HG03095 (cell line): ENCODE measurements around the gene ERFL.

Source experiments
- ATAC-seq: cut with Tn5 transposase; IDR thresholded peaks from one replicate; pipeline ENCODE4 v1.9.1; 2021; ENCODE audit warnings: moderate library complexity; ENCODE audit not compliant: unreplicated experiment

The ERFL gene

DNA sequence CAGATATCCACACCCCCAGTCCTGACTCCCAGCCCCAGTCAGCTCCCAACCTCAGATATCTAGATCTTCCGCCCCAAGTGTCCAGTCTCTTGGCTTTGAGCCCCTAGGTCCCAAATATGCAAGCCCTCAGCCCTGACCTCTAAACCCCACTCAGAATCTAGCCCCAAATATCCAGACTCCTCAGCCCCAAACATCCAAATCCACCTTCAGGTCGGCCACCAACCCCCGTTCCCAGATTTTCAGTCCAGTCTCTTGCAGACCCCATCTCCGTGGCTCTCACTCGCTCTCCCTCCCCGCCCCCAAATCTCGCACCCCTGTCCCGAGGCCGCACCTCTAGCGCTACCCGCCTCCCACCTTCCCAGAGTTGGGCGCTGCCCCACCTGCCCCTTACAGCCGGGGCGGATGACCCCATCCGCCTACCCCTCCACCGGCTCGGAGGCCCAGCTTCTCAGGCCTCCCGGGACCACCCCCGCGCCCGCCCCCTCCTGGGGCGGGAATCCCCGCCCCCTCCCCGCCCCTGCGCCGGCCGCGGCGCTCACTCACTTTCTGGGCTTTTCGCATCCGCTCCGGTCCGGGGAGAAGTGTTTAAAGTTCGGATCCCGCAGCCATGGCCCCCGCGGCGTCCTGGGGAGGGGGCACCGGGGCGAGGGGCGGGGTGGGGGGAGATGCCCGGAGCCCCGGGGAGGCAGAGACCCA is 604 bp downstream of the ERFL start:
- no peak for ATAC-seq

- ATAC-seq, result no peak
Observed at GRCh38 chr19:41926763-41927496, 1.3 kb downstream of the ERFL start.

- ATAC-seq, result no peak
Observed at GRCh38 chr19:41926028-41926762, 2.1 kb downstream of the ERFL start.

GRCh38 chr19:41925208-41926003 is 2.8 kb downstream of the ERFL start:
- ATAC-seq, result no peak

GRCh38 chr19:41924151-41925145 is 3.8 kb downstream of the ERFL start:
- no peak for ATAC-seq

DNA sequence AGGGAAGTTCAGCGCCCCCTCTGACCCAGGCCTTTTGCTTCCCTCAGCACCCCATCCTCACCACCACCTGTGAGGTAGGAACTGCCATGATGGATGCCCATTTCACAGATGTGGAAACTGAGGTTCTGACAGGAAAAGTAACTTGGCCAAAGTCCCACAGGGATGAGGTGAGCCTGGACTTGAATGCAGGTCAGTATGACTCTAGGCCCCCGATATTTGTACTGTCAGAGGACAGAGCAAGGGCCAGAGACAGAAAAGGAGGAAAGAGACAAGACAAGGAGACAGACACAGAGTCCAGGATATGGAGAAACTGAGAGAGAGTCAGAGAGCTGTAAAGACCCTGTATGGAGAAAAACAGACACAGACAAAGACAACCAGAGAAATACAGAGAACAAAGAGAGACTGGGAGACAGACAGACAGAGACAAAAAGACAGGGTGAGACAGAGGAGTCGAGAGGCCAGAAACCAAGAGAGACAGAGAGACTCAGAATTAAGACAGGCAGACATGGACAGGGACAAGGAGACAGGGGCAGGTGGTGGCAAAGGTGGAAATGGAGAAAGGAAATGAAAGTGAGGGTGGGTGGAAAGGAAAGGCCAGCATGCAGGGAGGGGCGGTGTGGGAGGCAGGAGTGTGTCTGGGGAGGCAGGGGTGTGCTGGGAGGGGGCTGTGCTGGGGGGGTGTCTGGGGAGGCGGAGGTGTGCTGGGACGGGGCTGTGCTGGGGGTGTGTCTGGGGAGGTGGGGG is 5.0 kb downstream of the ERFL start:
- no peak for ATAC-seq

DNA sequence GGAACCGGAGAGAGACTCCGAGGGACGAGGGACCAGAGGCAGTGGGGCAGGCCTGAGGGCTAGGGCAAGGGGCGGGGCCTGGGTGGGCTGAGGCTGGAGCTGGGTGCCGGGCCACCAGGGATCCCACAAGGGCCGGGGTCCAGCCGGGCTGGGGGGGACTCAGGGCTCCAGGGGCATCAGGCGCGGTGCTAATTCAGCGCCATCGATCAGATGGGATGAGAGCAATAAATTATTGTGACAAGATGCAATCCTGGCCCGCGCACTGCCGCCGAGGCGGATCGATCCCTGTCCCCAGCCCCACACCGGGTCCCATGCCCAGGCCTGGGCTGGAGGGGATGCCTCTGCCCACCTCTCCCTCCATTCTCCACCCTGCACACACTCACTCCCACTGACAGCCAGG is 5.7 kb downstream of the ERFL start:
- ATAC-seq, result no peak

DNA sequence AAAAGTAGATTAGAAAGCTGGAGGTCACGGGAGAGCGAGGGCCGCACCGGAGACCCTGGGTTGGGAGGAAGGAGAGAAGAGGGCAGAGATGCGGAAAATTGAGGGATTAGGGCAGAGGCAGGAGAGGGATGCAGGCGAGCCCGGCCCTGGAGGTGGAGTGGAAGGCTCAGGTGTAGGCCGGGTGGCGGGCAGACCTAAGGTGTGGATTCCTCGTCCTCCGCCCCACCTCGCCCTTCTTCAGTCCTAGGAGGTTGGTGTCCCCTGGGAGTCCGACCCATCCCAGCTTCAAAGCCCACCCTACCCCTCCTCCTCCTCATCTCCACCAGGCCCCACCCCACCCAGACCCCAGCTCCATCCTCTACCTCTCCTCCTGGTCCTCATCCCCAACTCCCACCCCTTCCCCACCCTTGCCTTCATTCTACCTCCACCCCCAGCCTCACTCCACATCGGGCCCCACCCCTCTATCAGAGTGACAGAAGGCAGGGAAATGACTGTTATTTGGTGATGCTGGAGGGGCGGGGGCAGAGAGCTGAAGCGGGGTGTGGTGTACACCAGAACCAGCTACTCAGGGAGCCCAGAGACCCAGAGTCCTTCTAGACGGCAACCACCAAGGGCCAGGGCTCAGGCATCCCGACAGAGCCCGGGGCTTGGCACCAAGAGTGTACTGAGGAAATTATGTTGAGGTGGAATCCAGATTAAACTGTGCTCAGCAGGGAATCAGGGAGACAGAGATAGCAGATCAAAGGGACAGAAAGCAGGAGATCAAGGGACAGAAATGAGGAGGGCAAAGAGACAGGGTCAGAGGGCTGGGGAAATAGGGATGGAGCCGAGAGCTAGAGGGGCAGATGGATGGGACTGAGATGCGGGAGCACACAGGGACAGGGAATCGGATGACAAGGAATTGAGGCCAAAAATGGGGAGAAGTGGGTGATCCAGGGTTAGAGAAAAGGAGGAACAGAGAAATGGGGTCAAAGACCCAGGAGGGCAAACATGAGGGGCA is 6.4 kb downstream of the ERFL start:
- no peak for ATAC-seq

DNA sequence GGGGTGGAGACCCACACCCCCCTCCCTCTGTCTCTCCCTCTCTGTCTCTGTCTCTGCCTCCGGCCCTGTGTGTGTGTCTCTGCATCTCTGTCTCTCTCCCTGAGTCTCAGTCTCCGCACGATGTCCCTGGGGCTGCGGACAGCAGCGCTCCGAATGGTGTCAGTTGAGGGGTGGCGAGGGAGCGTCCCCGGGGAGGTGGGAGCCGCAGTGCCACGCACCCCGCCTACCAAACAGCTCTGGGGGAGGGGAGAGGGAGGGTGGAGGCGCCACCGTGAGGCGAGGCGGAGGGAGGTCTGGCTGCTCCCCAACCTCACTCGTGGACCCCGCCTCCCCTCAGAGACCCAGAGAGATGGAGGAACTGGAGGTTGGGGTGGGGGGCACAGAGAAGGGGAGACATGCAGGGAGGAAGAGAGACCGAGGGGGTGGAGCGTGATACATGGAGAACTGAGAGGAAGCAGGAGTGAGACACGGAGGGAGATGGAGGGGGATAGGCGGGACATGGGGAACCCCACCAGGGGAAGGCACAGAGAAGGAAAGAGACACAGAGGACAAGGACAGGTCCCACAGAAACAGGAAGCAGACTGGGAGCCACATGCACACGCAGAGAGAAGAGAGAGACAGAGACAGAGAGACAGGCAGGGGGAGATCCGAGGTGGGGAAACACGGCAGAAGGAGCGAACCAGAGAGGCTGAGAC is 7.2 kb downstream of the ERFL start:
- ATAC-seq, result no peak

GRCh38 chr19:41919948-41920712 is 8.1 kb downstream of the ERFL start:
- ATAC-seq, result no peak

- no peak for ATAC-seq
Observed at GRCh38 chr19:41918653-41919244, 9.5 kb downstream of the ERFL start.

- no peak for ATAC-seq
Observed at GRCh38 chr19:41918095-41918494, 10.2 kb downstream of the ERFL start.

- no peak for ATAC-seq
Observed at GRCh38 chr19:41917676-41918075, 10.6 kb downstream of the ERFL start.

- ATAC-seq, result no peak
Observed at GRCh38 chr19:41915776-41916414, 12.4 kb downstream of the ERFL start.

DNA sequence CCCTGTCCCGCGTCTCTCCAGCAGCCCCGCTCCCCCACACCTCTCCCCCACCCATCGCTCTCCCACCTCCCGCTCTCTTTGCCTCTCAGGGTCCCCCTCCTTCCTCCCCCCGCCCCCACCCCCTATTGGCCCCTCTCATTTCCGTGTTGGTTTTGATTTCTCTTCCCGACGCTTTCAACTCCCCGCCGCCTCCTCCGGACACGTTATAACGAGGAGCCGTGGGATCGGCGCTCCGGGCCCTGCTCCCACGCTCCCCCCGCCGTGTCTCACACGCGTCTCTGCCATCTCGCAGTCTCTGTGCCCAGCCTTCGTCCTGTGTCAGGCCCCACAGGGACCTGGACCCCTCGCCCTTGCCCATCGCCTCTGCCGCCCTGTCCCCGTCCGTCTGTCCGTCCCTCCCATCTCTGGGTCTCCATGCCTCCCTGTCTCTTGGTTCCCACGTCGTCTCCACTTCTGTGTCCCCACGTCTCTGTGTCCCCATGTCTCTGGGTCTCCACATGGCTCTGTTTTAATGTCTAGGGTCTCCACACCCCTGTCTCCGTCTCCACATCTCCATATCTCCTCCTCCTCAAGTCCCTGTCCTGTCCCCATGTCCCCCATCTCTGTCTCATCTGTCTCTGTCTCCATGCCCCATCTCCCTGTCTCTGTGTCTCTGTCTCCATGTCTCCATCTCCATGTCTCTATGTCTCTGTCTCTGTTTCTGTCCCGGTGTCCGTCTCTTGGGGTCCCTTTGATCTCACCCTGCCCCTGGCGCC is 13.1 kb downstream of the ERFL start:
- ATAC-seq, result no peak
